Endothelial cell of umbilical vein (primary cell): ENCODE data around the gene MYO7B.

Source experiments
- MAX ChIP-seq: IDR thresholded peaks from 2 replicates; pipeline ENCODE4 v1.6.1; 2011; ENCODE audit not compliant: insufficient read depth, insufficient read length
- POLR2A ChIP-seq: IDR thresholded peaks from 2 replicates; pipeline ENCODE4 v1.6.1; 2012; ENCODE audit warnings: low read depth, mild to moderate bottlenecking, control low read depth, low read length
- POLR2AphosphoS5 ChIP-seq: IDR thresholded peaks from 2 replicates; pipeline ENCODE4 v1.6.1; 2012; ENCODE audit warnings: low read depth, mild to moderate bottlenecking, control low read depth, low read length, moderate library complexity; ENCODE audit not compliant: insufficient read depth
- TF ChIP-seq, protein P1 (sequence below), 2 donors: IDR thresholded peaks; 1 replicate in 1 of 2; 2 replicates in 1 of 2; pipeline ENCODE4 v1.5.1; 2011; ENCODE audit warnings: low read length in 2 of 2, mild to moderate bottlenecking in 2 of 2, moderate library complexity in 2 of 2, control low read depth in 1 of 2, inconsistent platforms in 1 of 2, low read depth in 1 of 2; ENCODE audit not compliant: insufficient read depth in 1 of 2; ENCODE audit errors: extremely low read depth in 1 of 2

GRCh38 chr2:127635380-127636237 is 100.1 kb downstream of the MYO7B start:
- TF ChIP-seq, protein P1, sequence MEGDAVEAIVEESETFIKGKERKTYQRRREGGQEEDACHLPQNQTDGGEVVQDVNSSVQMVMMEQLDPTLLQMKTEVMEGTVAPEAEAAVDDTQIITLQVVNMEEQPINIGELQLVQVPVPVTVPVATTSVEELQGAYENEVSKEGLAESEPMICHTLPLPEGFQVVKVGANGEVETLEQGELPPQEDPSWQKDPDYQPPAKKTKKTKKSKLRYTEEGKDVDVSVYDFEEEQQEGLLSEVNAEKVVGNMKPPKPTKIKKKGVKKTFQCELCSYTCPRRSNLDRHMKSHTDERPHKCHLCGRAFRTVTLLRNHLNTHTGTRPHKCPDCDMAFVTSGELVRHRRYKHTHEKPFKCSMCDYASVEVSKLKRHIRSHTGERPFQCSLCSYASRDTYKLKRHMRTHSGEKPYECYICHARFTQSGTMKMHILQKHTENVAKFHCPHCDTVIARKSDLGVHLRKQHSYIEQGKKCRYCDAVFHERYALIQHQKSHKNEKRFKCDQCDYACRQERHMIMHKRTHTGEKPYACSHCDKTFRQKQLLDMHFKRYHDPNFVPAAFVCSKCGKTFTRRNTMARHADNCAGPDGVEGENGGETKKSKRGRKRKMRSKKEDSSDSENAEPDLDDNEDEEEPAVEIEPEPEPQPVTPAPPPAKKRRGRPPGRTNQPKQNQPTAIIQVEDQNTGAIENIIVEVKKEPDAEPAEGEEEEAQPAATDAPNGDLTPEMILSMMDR (IDR thresholded peaks at IDR 0.05; ENCODE audit: extremely low read depth in 1 of 2, insufficient read depth in 1 of 2, low read depth in 1 of 2, low read length in 2 of 2), result no peak
- TF ChIP-seq POLR2A, result no peak
- no peak for TF ChIP-seq POLR2AphosphoS5
- TF ChIP-seq MAX, result no peak
